Aorta (tissue), 5 donors: ENCODE measurements around the gene TERB1. TPM values are rescaled to one million over a fixed set of nuclear protein-coding genes. Genes with fewer than 3 reads are reported as not detected.
A peak's percentile ranks its signal among the peaks of the same experiment; 100 is the strongest.

ENCODE experiments used
- ATAC-seq: fragments of 200-7000 bp; cut with Tn5 transposase; one replicate; pipeline ENCODE4 v1.9.1; 2022; ENCODE audit warnings: moderate library complexity; ENCODE audit not compliant: low FRiP score
- DNase-seq, 2 donors: peaks; one replicate each; pipeline ENCODE4 v3.0.0-alpha.2; 2020
- H3K27ac ChIP-seq, 2 donors: one replicate each; pipeline ENCODE4 v1.5.1; 2013; ENCODE audit warnings: low read length in 2 of 2, mild to moderate bottlenecking in 2 of 2, moderate library complexity in 2 of 2, control low read depth in 1 of 2, inconsistent platforms in 1 of 2, low read depth in 1 of 2
- H3K27me3 ChIP-seq, 2 donors: one replicate each; pipeline ENCODE4 v1.6.1; 2013; ENCODE audit warnings: control low read depth in 1 of 2, low read length in 1 of 2, mild to moderate bottlenecking in 1 of 2, moderate library complexity in 1 of 2; ENCODE audit not compliant: insufficient read depth in 2 of 2, control insufficient read depth in 1 of 2
- H3K36me3 ChIP-seq, 2 donors: one replicate each; pipeline ENCODE4 v1.6.1; 2013; ENCODE audit warnings: control low read depth in 1 of 2, low read length in 1 of 2, mild to moderate bottlenecking in 1 of 2; ENCODE audit not compliant: insufficient read depth in 2 of 2, control insufficient read depth in 1 of 2
- H3K4me1 ChIP-seq, 2 donors: one replicate each; pipeline ENCODE4 v1.6.1; 2013; ENCODE audit warnings: low read length in 2 of 2, control low read depth in 1 of 2, mild to moderate bottlenecking in 1 of 2, moderate library complexity in 1 of 2; ENCODE audit not compliant: insufficient read depth in 2 of 2, control insufficient read depth in 1 of 2
- H3K4me3 ChIP-seq, 2 donors: one replicate each; pipeline ENCODE4 v1.5.1; 2013; ENCODE audit warnings: low read length in 2 of 2, control low read depth in 1 of 2, mild to moderate bottlenecking in 1 of 2
- H3K9me3 ChIP-seq: one replicate; pipeline ENCODE4 v1.6.1; 2013; ENCODE audit warnings: mild to moderate bottlenecking, low read length; ENCODE audit not compliant: control insufficient read depth
- WGBS, 2 donors: extraction: QIAGEN DNeasy Blood & Tissue Kit; methylation state at CpG; one replicate each; pipeline ENCODE4 v1.1.7; 2013; 5-methylcytosine and 5-hydroxymethylcytosine counted together
- intact Hi-C, 2 donors: fragments of 100-400 bp; cut with DNase I; formaldehyde crosslinking; loops; one replicate each; pipeline versions ENCODE4 v1.14.2 to v1.15.0; 2022
- polyA plus RNA-seq, 2 donors: library from polyadenylated mRNA; stranded (reverse); fragments of 200-250 nt; gene quantifications; one replicate each; pipeline ENCODE4 v1.2.3, GENCODE V29; 2013
- total RNA-seq, 2 donors: library from RNA; stranded (reverse); fragmentation: NEBNext Ultra II Directional; extraction: Animal tissue kit (Norgen Biotek cat#: 25700); gene quantifications; one replicate each; pipeline ENCODE4 v1.2.1, GENCODE V29; 2021
- donor health status: healthy with polysubstance abuse.
- donor health status: Bipolar disorder and iron deficiency.
- donor health status: DM: no; HTN: no; CAD: no.
- donor health status: DM: no; HTN: no; CAD: no.
- donor health status: DM: yes; HTN: yes; CAD: no.

TERB1 gene
- total and polyA plus RNA-seq, 4 donors: not detected

DNA sequence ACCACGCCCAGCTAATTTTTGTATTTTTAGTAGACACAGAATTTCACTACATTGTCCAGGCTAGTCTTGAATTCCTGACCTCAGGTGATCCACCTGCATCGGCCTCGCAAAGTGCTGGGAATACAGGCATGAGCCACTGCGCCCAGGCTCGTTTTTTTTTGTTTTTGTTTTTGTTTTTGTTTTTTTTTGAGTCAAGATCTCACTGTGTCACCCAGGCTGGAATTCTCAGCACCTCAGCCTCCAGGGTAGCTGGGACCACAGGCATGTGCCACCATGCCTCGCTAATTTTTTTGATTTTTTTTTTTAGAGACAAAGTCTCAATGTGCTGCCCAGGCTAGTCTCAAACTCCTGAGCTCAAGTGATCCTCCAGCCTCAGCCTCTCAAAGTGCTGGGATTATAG is 87.3 kb downstream of the TERB1 start:
- peaks cover 0 to 2% of the 10 kb centered on the region in 2 donors for H3K36me3 ChIP-seq
- no peaks in the 10 kb centered on the region for H3K4me1 ChIP-seq
- intact Hi-C loops: no loop called here
- 83 to 85% methylated on average over 6 of the region's 6 CpGs for WGBS, 2 donors
- ATAC-seq (no peak), DNase-seq (no peak)
- no peak overlapping the region for H3K4me3 ChIP-seq
- H3K9me3 ChIP-seq: peaks cover 2% of the 10 kb centered on the region
- H3K27me3 ChIP-seq: no peaks in the 10 kb centered on the region
- H3K27ac ChIP-seq: no peak overlapping the region

GRCh38 chr16:66713076-66713475 is 88.3 kb downstream of the TERB1 start:
- Histone ChIP-seq H3K4me1 (no peaks in the 10 kb centered on the region), H3K4me3 (no peak overlapping the region), H3K36me3 (peaks cover 0 to 2% of the 10 kb centered on the region in 2 donors), H3K9me3 (peaks cover 2% of the 10 kb centered on the region), H3K27me3 (no peaks in the 10 kb centered on the region), H3K27ac (no peak overlapping the region)
- DNase-seq: no peak
- 17 to 23% methylated on average over 2 of the region's 2 CpGs for WGBS, 2 donors
- intact Hi-C loops: no loop called here
- ATAC-seq: peak; percentile 33

DNA sequence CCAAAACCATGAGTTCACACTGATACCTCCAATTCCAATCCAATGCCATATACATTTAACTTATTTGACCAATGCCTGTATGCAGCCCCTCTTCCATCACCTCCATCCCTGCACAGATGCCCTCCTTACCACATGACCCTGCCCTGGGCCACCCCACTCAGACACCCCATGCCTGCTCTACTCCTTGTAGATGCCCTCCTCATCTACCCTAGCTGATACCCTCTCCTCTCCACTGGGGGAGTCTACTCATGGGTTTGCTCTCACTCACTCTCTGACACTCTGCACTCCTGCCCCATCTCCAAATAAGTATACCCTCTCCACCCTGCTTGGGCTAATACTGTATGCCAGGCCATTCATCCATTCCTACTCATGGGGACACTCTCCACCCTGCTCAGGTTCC is 88.9 kb downstream of the TERB1 start:
- H3K4me3 ChIP-seq: no peak overlapping the region

GRCh38 chr16:66711581-66711980 is 89.8 kb downstream of the TERB1 start:
- H3K36me3 ChIP-seq: no peaks in the 10 kb centered on the region
- no peak overlapping the region for H3K27ac ChIP-seq
- H3K4me1 ChIP-seq: peaks cover 0 to under 1% of the 10 kb centered on the region in 2 donors
- no peak overlapping the region for H3K4me3 ChIP-seq
- ATAC-seq: no peak
- no peaks in the 10 kb centered on the region for H3K27me3 ChIP-seq
- intact Hi-C loops: no loop called here
- peaks cover 2% of the 10 kb centered on the region for H3K9me3 ChIP-seq
- no peak for DNase-seq

More for the DNA sequence above, 88.9 kb downstream of the TERB1 start:
- Histone ChIP-seq H3K27ac (no peak overlapping the region), H3K4me1 (no peaks in the 10 kb centered on the region), H3K36me3 (no peaks in the 10 kb centered on the region), H3K9me3 (peaks cover 2% of the 10 kb centered on the region), H3K27me3 (no peaks in the 10 kb centered on the region)
- intact Hi-C loops: no loop called here
- no peak for DNase-seq
- ATAC-seq: no peak

DNA sequence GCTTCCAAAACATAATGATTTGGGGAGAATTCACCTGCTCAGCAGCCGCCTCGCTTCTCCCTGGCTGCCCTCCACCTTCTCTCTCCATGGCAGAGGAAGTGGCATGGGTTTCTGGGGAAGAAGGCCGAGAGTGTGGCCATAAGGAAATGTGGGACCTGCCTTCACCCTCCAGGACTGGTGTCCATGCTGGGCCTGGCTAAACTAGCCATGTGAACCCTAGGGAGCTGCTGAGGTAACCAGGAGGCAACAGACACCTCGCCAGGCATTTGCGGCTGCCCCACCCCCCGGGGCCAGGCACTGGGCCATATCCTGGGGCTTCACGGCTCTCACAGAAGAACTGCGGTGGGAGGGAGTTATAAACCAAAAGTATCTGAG is 94.9 kb downstream of the TERB1 start:
- intact Hi-C loops: no loop called here
- Histone ChIP-seq H3K4me1 (peaks cover 3 to 4% of the 10 kb centered on the region in 2 donors), H3K36me3 (no peaks in the 10 kb centered on the region), H3K27me3 (no peaks in the 10 kb centered on the region), H3K27ac (peak overlapping the region in 1 of 2 donors; percentile 37), H3K9me3 (no peaks in the 10 kb centered on the region), H3K4me3 (no peak overlapping the region)
- ATAC-seq (peak; percentile 9), DNase-seq (no peak)
- WGBS, 2 donors: 26 to 32% methylated on average over 8 of the region's 8 CpGs

DNA sequence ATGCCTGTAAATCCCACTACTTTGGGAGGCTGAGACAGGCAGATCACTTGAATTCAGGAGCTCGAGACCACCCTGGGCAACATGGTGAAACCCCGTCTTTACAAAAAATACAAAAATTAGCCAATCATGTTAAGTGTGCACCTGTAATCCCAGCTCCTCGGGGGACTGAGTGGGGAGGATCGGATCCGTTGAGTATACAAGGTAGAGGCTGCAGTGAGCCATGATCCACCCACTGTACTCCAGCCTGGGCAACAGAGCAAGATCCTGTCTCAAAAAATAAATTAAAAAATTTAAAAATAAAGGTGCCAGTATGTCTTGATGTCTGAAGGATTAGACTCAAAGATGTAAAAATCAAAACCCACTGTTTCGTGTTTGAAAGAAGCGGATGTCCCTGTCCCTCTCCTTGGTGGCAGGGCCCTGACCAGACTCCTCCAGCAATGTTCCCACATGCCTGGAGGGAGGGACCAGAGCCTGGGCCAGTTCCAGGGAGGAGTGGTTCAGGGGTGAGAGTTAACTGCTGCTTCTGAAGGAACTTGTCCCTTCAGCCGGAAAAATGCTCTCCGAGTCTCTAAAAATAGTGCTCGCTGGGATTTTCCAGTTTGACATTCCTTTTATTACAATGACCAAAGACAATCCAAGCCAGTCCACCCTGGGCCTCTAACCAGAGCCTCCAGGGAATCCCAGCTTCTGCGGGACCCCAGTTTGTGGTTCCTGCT is 95.4 kb downstream of the TERB1 start:
- WGBS, 2 donors: 39 to 43% methylated on average over 11 of the region's 11 CpGs
- intact Hi-C loops: no loop called here
- H3K4me3 ChIP-seq: no peak overlapping the region

More for the DNA sequence above, 95.4 kb downstream of the TERB1 start:
- Histone ChIP-seq H3K27ac (peak overlapping the region in 1 of 2 donors; percentile 37), H3K9me3 (no peaks in the 10 kb centered on the region), H3K27me3 (no peaks in the 10 kb centered on the region), H3K4me1 (peaks cover 3 to 4% of the 10 kb centered on the region in 2 donors), H3K36me3 (no peaks in the 10 kb centered on the region)
- DNase-seq: peak; percentile 87 to 92
- ATAC-seq: peak; percentile 83

Other genes starting within 250 kb of the TERB1 start
- gene CKLF, start 249.0 kb downstream of the TERB1 start, total RNA-seq: 10 to 100 TPM; 23.4 to 44.4 TPM
- 10 to 100 TPM; 19.9 to 45.0 TPM for gene CKLF, start 249.0 kb downstream of the TERB1 start, polyA plus RNA-seq
- 1 to 10 TPM; 1.7 to 7.3 TPM for gene CMTM1, start 235.1 kb downstream of the TERB1 start, total RNA-seq
- 1 to 10 TPM in 1 of 2 donors, not detected in 1; 2.6 TPM for gene CMTM1, start 235.1 kb downstream of the TERB1 start, polyA plus RNA-seq
- 1 to 10 TPM in 1 of 2 donors, not detected in 1; 1.3 TPM for gene CMTM2, start 222.1 kb downstream of the TERB1 start, total RNA-seq
- not detected for gene CMTM2, start 222.1 kb downstream of the TERB1 start, polyA plus RNA-seq
- 10 to 100 TPM; 24.9 to 49.1 TPM for gene CMTM3, start 196.9 kb downstream of the TERB1 start, total RNA-seq
- gene CMTM3, start 196.9 kb downstream of the TERB1 start, polyA plus RNA-seq: 10 to 100 TPM; 29.5 to 29.9 TPM
- gene CMTM4, start 104.8 kb downstream of the TERB1 start, total RNA-seq: 10 to 100 TPM; 16.5 to 24.9 TPM
- 10 to 100 TPM in 1 of 2 donors, 1 to 10 TPM in 1; 8.9 to 10.4 TPM for gene CMTM4, start 104.8 kb downstream of the TERB1 start, polyA plus RNA-seq
- gene DYNC1LI2, start 50.0 kb downstream of the TERB1 start, total RNA-seq: 100 to 1,000 TPM; 166 to 169 TPM
- 100 to 1,000 TPM in 1 of 2 donors, 10 to 100 TPM in 1; 78.3 to 121 TPM for gene DYNC1LI2, start 50.0 kb downstream of the TERB1 start, polyA plus RNA-seq
- gene NAE1, start 29.4 kb upstream of the TERB1 start, total RNA-seq: 10 to 100 TPM; 40.8 to 46.2 TPM
- 10 to 100 TPM; 41.7 to 42.9 TPM for gene NAE1, start 29.4 kb upstream of the TERB1 start, polyA plus RNA-seq
- not detected for gene CA7, start 42.8 kb upstream of the TERB1 start, total RNA-seq
- gene CA7, start 42.8 kb upstream of the TERB1 start, polyA plus RNA-seq: 10 to 100 TPM in 1 of 2 donors, not detected in 1; 12.8 TPM
- gene PDP2, start 78.9 kb upstream of the TERB1 start, total RNA-seq: 10 to 100 TPM in 1 of 2 donors, 1 to 10 TPM in 1; 8.9 to 10.9 TPM
- 1 to 10 TPM; 2.1 to 2.5 TPM for gene PDP2, start 78.9 kb upstream of the TERB1 start, polyA plus RNA-seq
- not detected for gene CDH16, start 117.3 kb upstream of the TERB1 start, total RNA-seq
- under 1 TPM in 1 of 2 donors, not detected in 1; 0.18 TPM for gene CDH16, start 117.3 kb upstream of the TERB1 start, polyA plus RNA-seq
- 10 to 100 TPM; 23.6 to 30.1 TPM for gene RRAD, start 124.0 kb upstream of the TERB1 start, total RNA-seq
- 10 to 100 TPM; 16.2 to 35.2 TPM for gene RRAD, start 124.0 kb upstream of the TERB1 start, polyA plus RNA-seq
- gene CIAO2B, start 132.8 kb upstream of the TERB1 start, total RNA-seq: 10 to 100 TPM; 51.9 to 62.4 TPM
- 100 to 1,000 TPM; 149 to 165 TPM for gene CIAO2B, start 132.8 kb upstream of the TERB1 start, polyA plus RNA-seq
- 10 to 100 TPM; 32.7 to 42.1 TPM for gene CES2, start 133.9 kb upstream of the TERB1 start, total RNA-seq
- 10 to 100 TPM; 20.5 to 34.4 TPM for gene CES2, start 133.9 kb upstream of the TERB1 start, polyA plus RNA-seq
- gene CES3, start 159.7 kb upstream of the TERB1 start, total RNA-seq: 1 to 10 TPM; 1.0 to 2.4 TPM
- gene CES3, start 159.7 kb upstream of the TERB1 start, polyA plus RNA-seq: 1 to 10 TPM in 1 of 2 donors, under 1 TPM in 1; 0.15 to 1.5 TPM
- 10 to 100 TPM in 1 of 2 donors, 1 to 10 TPM in 1; 5.5 to 14.2 TPM for gene CES4A, start 187.0 kb upstream of the TERB1 start, total RNA-seq
- 10 to 100 TPM in 1 of 2 donors, 1 to 10 TPM in 1; 1.9 to 22.7 TPM for gene CES4A, start 187.0 kb upstream of the TERB1 start, polyA plus RNA-seq
- gene CBFB, start 227.6 kb upstream of the TERB1 start, total RNA-seq: 10 to 100 TPM; 37.4 to 67.3 TPM
- 10 to 100 TPM; 12.0 to 19.9 TPM for gene CBFB, start 227.6 kb upstream of the TERB1 start, polyA plus RNA-seq